Transverse colon (tissue), 4 donors: ENCODE data around the gene SAPCD1.

Experiments
- EP300 ChIP-seq: sonication (generic); formaldehyde crosslinking; IDR thresholded peaks from one replicate; pipeline ENCODE4 v1.6.1; 2017; ENCODE audit warnings: antibody characterized with exemption, low read depth
- POLR2AphosphoS5 ChIP-seq, 3 donors: sonication (generic); formaldehyde crosslinking; IDR thresholded peaks; one replicate each; pipeline ENCODE4 v1.6.1; 2016; ENCODE audit warnings: antibody characterized with exemption in 3 of 3
- TF ChIP-seq, protein P1 (sequence below), 5 experiments: fragments of 200-600 bp in 3 of 5; fragments of 450-650 bp in 2 of 5; sonication (generic) in 3 of 5; IDR thresholded peaks; 1 replicate in 2 of 5; 2 replicates in 3 of 5; pipeline ENCODE4 v1.5.1; 2016 to 2017; ENCODE audit warnings: antibody characterized with exemption in 5 of 5, inconsistent platforms in 3 of 5, mild to moderate bottlenecking in 2 of 5, moderate library complexity in 1 of 5

DNA sequence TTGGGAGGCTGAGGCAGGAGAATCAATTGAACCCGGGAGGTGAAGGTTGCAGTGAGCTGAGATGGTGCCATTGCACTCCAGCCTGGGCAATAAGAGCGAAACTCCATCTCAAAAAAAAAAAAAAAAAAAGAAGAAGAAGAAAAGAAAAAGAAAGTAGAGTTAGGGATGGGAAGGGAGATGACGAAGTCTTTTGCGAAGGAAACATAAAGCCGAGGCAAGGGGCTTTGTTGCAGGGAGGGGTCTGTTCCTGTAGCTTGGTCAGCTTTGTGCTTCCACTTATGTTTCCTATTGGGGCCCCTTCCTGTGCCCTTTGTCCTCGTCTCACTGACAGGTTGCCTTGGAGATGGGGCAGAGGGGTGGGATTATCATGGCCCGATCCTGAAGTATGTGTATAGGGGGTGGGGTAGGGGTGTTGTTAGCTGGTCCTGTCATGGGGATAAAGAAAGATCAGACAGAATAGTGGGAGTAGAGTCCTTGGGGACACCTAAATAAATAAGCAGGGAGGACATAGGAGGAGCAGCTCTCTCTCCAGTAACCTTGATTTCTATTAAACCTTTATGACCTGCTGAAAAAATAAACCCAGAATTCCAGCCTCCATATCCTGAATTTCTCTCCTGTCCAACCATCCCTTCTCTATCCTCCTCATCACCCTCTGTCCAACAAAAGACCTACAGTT, 25.0 kb upstream of the SAPCD1 start:
- TF ChIP-seq, protein P1, sequence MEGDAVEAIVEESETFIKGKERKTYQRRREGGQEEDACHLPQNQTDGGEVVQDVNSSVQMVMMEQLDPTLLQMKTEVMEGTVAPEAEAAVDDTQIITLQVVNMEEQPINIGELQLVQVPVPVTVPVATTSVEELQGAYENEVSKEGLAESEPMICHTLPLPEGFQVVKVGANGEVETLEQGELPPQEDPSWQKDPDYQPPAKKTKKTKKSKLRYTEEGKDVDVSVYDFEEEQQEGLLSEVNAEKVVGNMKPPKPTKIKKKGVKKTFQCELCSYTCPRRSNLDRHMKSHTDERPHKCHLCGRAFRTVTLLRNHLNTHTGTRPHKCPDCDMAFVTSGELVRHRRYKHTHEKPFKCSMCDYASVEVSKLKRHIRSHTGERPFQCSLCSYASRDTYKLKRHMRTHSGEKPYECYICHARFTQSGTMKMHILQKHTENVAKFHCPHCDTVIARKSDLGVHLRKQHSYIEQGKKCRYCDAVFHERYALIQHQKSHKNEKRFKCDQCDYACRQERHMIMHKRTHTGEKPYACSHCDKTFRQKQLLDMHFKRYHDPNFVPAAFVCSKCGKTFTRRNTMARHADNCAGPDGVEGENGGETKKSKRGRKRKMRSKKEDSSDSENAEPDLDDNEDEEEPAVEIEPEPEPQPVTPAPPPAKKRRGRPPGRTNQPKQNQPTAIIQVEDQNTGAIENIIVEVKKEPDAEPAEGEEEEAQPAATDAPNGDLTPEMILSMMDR (IDR thresholded peaks at IDR 0.05), result no peak
- TF ChIP-seq POLR2AphosphoS5 (IDR thresholded peaks at IDR 0.05) (no peak), EP300 (no peak)
